Measurements from ENCODE around the gene RBMS3. TPM values are rescaled to one million over a fixed set of nuclear protein-coding genes. Genes with fewer than 3 reads are reported as not detected.

Gene RBMS3
- total and polyA plus RNA-seq, 7 donors = 0.46 to 61.9 (median 39.9) TPM

DNA sequence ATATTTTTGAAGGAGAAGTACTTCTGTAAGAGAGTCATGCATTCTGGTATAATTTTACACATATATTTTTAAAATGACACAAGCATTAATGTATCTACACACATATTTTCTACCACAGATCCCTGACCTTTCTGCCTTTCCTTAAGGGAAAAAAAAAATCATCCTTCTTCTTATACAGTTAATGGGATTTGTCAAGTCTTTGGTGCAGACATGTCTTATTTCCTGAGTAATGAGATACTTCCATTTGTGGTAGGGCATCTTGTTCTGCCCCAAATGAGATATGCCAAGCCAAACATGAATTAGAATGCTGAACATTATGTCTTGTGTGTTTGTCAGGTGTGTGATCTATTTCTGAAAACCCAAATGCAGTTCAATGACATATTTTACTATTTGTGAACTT is 329.9 kb downstream of the RBMS3 start:
- Histone ChIP-seq H3K36me3 (no peaks in the 10 kb centered on the region), H3K27me3 (no peaks in the 10 kb centered on the region), H3K4me3 (no peak overlapping the region), H3K9me3 (no peaks in the 10 kb centered on the region), H3K27ac (no peak overlapping the region), H3K4me1 (peaks cover 0 to 23% (median 12%) of the 10 kb centered on the region in 4 donors)
- no peak for DNase-seq
- intact Hi-C loops (cut with DNase I) = no loop called here
- TF ChIP-seq POLR2AphosphoS5 (IDR thresholded peaks at IDR 0.05) = no peak
- TF ChIP-seq POLR2A (IDR thresholded peaks at IDR 0.05) = no peak
- no peak for TF ChIP-seq EP300 (IDR thresholded peaks at IDR 0.05)
- TF ChIP-seq CTCF (IDR thresholded peaks at IDR 0.05) = no peak

GRCh38 chr3:29611252-29611651 is 330.4 kb downstream of the RBMS3 start:
- no peaks in the 10 kb centered on the region for H3K27me3 ChIP-seq
- intact Hi-C loops (cut with DNase I) = no loop called here
- no peaks in the 10 kb centered on the region for H3K36me3 ChIP-seq
- TF ChIP-seq POLR2AphosphoS5 (IDR thresholded peaks at IDR 0.05) = no peak
- TF ChIP-seq EP300 (IDR thresholded peaks at IDR 0.05) = no peak
- no peak for TF ChIP-seq POLR2A (IDR thresholded peaks at IDR 0.05)
- TF ChIP-seq CTCF (IDR thresholded peaks at IDR 0.05) = no peak
- H3K4me1 ChIP-seq = peaks cover 0 to 18% (median 7%) of the 10 kb centered on the region in 4 donors
- no peak overlapping the region for H3K27ac ChIP-seq
- H3K4me3 ChIP-seq = no peak overlapping the region
- no peak for DNase-seq
- no peaks in the 10 kb centered on the region for H3K9me3 ChIP-seq
- WGBS, 2 donors = 14 to 64% methylated on average over 4 of the region's 4 CpGs

DNA sequence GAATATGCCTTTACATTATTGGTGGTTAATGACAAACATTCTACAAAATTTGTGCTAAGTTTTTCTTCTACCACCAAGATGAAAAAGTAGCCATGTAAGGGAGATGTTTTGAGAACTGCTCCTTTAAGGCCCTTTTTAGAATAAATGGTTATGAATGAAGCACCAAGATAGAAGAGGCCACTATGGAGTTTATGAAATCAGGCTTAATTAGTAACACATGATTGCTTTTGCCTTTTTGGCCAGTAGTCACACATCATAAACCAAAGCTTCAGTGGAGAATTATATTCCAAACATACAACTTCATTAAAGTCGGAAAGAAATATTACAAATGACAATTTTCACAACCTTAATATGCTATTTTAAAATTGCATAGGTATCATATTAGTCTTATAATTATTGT is 331.7 kb downstream of the RBMS3 start:
- Histone ChIP-seq H3K4me3 (no peak overlapping the region), H3K36me3 (no peaks in the 10 kb centered on the region), H3K4me1 (peaks cover 0 to 14% (median 2%) of the 10 kb centered on the region in 4 donors), H3K9me3 (no peaks in the 10 kb centered on the region), H3K27me3 (no peaks in the 10 kb centered on the region), H3K27ac (no peak overlapping the region)
- intact Hi-C loops (cut with DNase I) = no loop called here
- WGBS, 2 donors = 89 to 90% methylated on average over 1 of the region's 1 CpG
- no peak for DNase-seq
- TF ChIP-seq CTCF (IDR thresholded peaks at IDR 0.05) (no peak), POLR2A (IDR thresholded peaks at IDR 0.05) (no peak), EP300 (IDR thresholded peaks at IDR 0.05) (no peak)

DNA sequence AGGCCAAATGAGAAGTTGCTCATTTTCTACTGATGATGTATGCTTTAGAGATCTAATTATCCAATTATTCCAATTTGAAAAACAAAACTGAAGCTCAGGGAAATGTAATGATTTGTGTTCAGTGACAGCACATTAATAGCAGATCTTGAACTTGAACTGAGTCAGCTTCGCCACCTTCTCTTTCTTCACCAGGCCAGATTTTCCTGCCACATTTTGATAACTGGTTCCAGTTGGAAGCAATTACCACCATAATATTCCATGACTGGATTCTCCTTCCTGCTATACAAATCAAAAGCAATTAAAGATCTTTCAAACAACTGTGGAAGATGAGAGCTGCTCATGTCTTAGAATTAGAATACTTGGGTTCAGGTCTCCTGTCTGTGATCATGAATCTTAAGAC is 334.1 kb downstream of the RBMS3 start:
- TF ChIP-seq CTCF (IDR thresholded peaks at IDR 0.05) = no peak
- no peak for TF ChIP-seq POLR2A (IDR thresholded peaks at IDR 0.05)
- TF ChIP-seq POLR2AphosphoS5 (IDR thresholded peaks at IDR 0.05) = no peak
- TF ChIP-seq EP300 (IDR thresholded peaks at IDR 0.05) = no peak
- no peak overlapping the region for H3K27ac ChIP-seq
- H3K36me3 ChIP-seq = no peaks in the 10 kb centered on the region
- H3K4me1 ChIP-seq = peaks cover 0 to 14% (median 8%) of the 10 kb centered on the region in 4 donors
- intact Hi-C loops (cut with DNase I) = no loop called here
- H3K9me3 ChIP-seq = no peaks in the 10 kb centered on the region
- no peak overlapping the region for H3K4me3 ChIP-seq
- 95 to 96% methylated on average over 1 of the region's 1 CpG for WGBS, 2 donors
- DNase-seq = no peak
- H3K27me3 ChIP-seq = no peaks in the 10 kb centered on the region
